ENCODE results near the gene PFDN2.

GRCh38 chr1:161082483-161082882 is 35.4 kb downstream of the PFDN2 start:
- TF ChIP-seq RAD21 (IDR thresholded peaks at IDR 0.05 in 1 of 2, conservative IDR thresholded peaks at IDR 0.05 in 1 of 2; ENCODE audit: low read depth in 2 of 2, low read length in 2 of 2): no peak
- no peak for TF ChIP-seq NRF1 (IDR thresholded peaks at IDR 0.05; ENCODE audit: low read depth, low read length)
- no peak for TF ChIP-seq CTCF (IDR thresholded peaks at IDR 0.05; ENCODE audit: control extremely low read depth in 1 of 3, insufficient read depth in 1 of 3, low read depth in 1 of 3, low read length in 3 of 3)
- TF ChIP-seq GABPA (IDR thresholded peaks at IDR 0.05; ENCODE audit: borderline replicate concordance, insufficient read depth, low read length): no peak
- TF ChIP-seq JUND (IDR thresholded peaks at IDR 0.05; ENCODE audit: low read length): no peak
- no peak for TF ChIP-seq SP4 (IDR thresholded peaks at IDR 0.05; ENCODE audit: low read length)
- no peak for TF ChIP-seq GTF2F1 (IDR thresholded peaks at IDR 0.05; ENCODE audit: borderline replicate concordance, low read depth, low read length)

Measured in H1 (cell line).